GM21360 (cell line): ENCODE measurements around the gene NTSR1.

Experiments used
- ATAC-seq: cut with Tn5 transposase; IDR thresholded peaks from one replicate; pipeline ENCODE4 v1.9.1; 2021; ENCODE audit warnings: mild to moderate bottlenecking, moderate library complexity; ENCODE audit not compliant: unreplicated experiment

NTSR1 gene

DNA sequence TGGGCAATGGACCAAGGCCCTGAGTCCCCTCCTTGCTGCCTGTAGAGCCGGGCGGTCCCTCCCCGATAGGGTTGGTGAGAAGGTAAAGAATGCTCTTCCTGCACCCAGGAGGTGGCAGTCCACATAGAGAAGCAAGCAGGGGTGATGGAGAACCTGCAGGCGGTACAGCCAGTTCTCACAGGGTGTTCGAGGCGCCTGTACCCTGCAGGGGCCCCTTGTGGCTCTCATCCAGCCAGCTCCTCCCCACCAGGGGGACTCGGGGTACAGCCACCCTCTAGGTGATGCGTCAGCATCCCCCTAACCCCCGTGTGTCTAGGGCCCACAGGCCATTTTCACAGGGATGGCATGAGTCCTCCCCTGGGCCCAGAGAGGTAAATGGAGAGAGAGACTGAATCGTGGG is 103.1 kb downstream of the NTSR1 start:
- no peak for ATAC-seq
